Measurements from ENCODE around the gene CCND2.

Gene CCND2

GRCh38 chr12:4244868-4245267, 28.7 kb upstream of the CCND2 start:
- Mint-ChIP-seq H3K27me3 (ENCODE audit: low read depth) (peaks cover 3% of the 10 kb centered on the region), H3K27ac (no peak overlapping the region), H3K4me1 (ENCODE audit: low read depth) (peaks cover 10% of the 10 kb centered on the region), H3K4me3 (no peak overlapping the region), H3K9me3 (no peaks in the 10 kb centered on the region), H3K36me3 (ENCODE audit: low read depth) (peaks cover 2% of the 10 kb centered on the region)

- Mint-ChIP-seq H3K4me1 (ENCODE audit: low read depth) (peaks cover 8% of the 10 kb centered on the region), H3K27ac (no peak overlapping the region), H3K36me3 (ENCODE audit: low read depth) (peaks cover 2% of the 10 kb centered on the region), H3K9me3 (no peaks in the 10 kb centered on the region), H3K27me3 (ENCODE audit: low read depth) (peaks cover 3% of the 10 kb centered on the region), H3K4me3 (no peak overlapping the region)
These were observed 28.1 kb upstream of the CCND2 start for GRCh38 chr12:4245446-4245845.

- Mint-ChIP-seq H3K36me3 (ENCODE audit: low read depth) (peaks cover under 1% of the 10 kb centered on the region), H3K9me3 (no peaks in the 10 kb centered on the region), H3K27ac (no peak overlapping the region), H3K27me3 (ENCODE audit: low read depth) (peaks cover 3% of the 10 kb centered on the region), H3K4me1 (ENCODE audit: low read depth) (peaks cover 12% of the 10 kb centered on the region), H3K4me3 (no peak overlapping the region)
These were observed 27.4 kb upstream of the CCND2 start for GRCh38 chr12:4246116-4246515.

- Mint-ChIP-seq H3K27ac (no peak overlapping the region), H3K4me1 (ENCODE audit: low read depth) (peaks cover 10% of the 10 kb centered on the region), H3K27me3 (ENCODE audit: low read depth) (peaks cover 11% of the 10 kb centered on the region), H3K36me3 (ENCODE audit: low read depth) (no peaks in the 10 kb centered on the region), H3K4me3 (no peak overlapping the region), H3K9me3 (no peaks in the 10 kb centered on the region)
These were observed 22.9 kb upstream of the CCND2 start for GRCh38 chr12:4250691-4251090.

- no peaks in the 10 kb centered on the region for H3K9me3 Mint-ChIP-seq
- peak overlapping the region; percentile 50 for H3K4me3 Mint-ChIP-seq
- H3K27ac Mint-ChIP-seq: peak overlapping the region; percentile 45
- no peaks in the 10 kb centered on the region for H3K36me3 Mint-ChIP-seq (ENCODE audit: low read depth)
- peaks cover 11% of the 10 kb centered on the region for H3K4me1 Mint-ChIP-seq (ENCODE audit: low read depth)
- H3K27me3 Mint-ChIP-seq (ENCODE audit: low read depth): peaks cover 11% of the 10 kb centered on the region
These were observed 22.2 kb upstream of the CCND2 start for GRCh38 chr12:4251216-4251891.

DNA sequence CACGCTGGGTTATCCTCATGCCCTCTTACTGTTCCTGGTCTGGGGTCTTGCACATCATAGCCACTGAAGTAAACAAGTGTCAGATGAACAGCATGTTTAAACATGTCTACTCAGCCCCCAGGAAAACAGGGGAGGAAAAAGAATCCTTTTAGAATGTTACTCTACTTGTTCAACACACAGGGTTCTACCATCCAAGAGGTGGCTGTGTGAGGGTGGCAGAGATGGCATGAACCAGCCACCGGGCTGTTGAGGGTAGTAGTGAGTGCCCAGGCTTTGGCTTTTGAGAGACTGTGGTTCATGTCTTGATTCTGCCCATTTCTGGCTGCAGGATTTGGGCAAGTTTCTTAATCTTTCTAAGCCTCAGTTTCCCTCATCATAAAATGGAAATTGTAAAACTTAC, 21.6 kb upstream of the CCND2 start:
- H3K27me3 Mint-ChIP-seq (ENCODE audit: low read depth): peaks cover 11% of the 10 kb centered on the region
- H3K4me1 Mint-ChIP-seq (ENCODE audit: low read depth): peaks cover 14% of the 10 kb centered on the region
- H3K9me3 Mint-ChIP-seq: no peaks in the 10 kb centered on the region
- H3K36me3 Mint-ChIP-seq (ENCODE audit: low read depth): no peaks in the 10 kb centered on the region
- no peak overlapping the region for H3K27ac Mint-ChIP-seq
- H3K4me3 Mint-ChIP-seq: no peak overlapping the region

- no peaks in the 10 kb centered on the region for H3K36me3 Mint-ChIP-seq (ENCODE audit: low read depth)
- H3K4me3 Mint-ChIP-seq: no peak overlapping the region
- peaks cover 11% of the 10 kb centered on the region for H3K27me3 Mint-ChIP-seq (ENCODE audit: low read depth)
- peaks cover 17% of the 10 kb centered on the region for H3K4me1 Mint-ChIP-seq (ENCODE audit: low read depth)
- no peak overlapping the region for H3K27ac Mint-ChIP-seq
- no peaks in the 10 kb centered on the region for H3K9me3 Mint-ChIP-seq
These were observed 21.0 kb upstream of the CCND2 start for GRCh38 chr12:4252601-4253000.

DNA sequence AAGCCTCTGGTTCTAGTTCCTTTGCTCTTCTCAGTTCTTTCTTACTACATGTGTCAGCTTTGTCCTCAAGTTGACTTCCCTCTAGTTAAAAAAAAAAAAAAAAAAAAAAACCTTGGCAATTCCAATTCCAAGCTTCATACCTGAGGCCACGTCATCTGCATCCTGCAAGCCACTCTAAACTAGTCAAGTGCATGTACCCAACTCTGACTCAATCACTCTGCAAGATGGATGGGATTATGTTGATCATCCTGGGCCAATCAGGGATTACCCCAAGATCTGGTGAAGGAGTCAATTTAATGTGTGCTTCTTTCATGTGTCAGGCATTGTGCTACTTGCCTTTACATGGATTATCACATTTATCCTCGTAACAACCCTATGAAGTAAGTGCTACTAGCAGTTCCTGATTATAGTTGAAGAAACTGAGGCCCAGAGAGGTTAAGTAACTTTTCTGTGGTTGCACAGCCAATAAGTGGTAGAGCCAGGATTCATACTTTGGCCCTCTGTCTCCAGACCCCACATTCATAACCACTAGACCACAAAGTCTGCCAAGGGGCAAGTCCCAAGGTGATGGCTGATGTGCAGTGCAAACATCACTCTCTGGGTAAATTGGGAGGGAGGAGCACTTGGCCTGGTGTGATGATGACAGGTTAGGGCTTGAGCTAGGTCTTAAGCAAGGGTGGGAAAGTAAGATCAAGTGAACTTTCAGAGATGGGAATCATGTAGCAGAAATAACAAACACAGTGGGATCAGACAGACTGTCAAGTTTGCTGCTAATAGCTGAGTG, 17.3 kb upstream of the CCND2 start:
- Mint-ChIP-seq H3K4me1 (ENCODE audit: low read depth) (peaks cover 11% of the 10 kb centered on the region), H3K9me3 (peaks cover 5% of the 10 kb centered on the region), H3K27ac (no peak overlapping the region), H3K36me3 (ENCODE audit: low read depth) (peaks cover 1% of the 10 kb centered on the region), H3K27me3 (ENCODE audit: low read depth) (peaks cover 11% of the 10 kb centered on the region), H3K4me3 (no peak overlapping the region)

DNA sequence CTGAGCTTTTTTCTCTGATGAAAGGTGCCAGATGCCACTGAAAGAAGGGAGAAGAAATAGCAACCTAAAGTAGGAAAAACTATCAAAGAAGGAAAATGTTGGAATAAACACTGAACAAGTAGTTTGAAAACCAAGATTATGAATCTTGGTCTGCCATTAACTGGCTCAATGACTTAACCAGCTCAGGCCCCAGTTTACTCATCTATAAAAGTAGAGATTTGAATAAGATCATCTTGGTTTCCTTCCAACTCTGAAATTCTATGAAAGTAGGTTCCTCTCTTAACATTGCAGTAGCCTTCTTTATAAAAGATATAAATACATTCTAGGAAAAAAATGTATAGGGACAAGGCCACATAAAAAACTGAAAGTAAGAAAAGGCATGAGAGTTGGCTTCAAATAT, 16.1 kb upstream of the CCND2 start:
- no peak overlapping the region for H3K4me3 Mint-ChIP-seq
- H3K27me3 Mint-ChIP-seq (ENCODE audit: low read depth): peaks cover 10% of the 10 kb centered on the region
- H3K27ac Mint-ChIP-seq: no peak overlapping the region
- H3K4me1 Mint-ChIP-seq (ENCODE audit: low read depth): peaks cover 8% of the 10 kb centered on the region
- H3K36me3 Mint-ChIP-seq (ENCODE audit: low read depth): peaks cover 1% of the 10 kb centered on the region
- H3K9me3 Mint-ChIP-seq: peaks cover 5% of the 10 kb centered on the region

DNA sequence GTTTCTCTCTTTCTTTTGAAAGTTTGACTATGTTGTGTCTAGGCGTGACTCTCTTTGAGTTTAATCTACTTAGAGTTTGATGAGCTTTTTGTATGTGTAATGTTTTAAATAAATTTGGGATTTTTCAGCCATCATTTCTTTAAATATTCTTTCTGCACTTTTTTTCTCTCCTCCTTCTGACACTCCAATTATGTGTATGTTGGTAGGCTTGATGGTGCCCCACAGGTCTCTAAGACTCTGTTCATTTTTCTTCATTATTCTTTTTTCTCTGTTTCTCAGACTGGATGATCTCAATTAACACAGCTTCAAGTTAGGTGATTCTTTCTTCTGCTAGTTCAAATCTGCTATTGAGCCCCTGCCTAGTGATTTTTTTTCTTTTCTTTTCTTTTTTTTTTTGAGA, 14.5 kb upstream of the CCND2 start:
- Mint-ChIP-seq H3K9me3 (peaks cover 5% of the 10 kb centered on the region), H3K4me1 (ENCODE audit: low read depth) (peaks cover 10% of the 10 kb centered on the region), H3K36me3 (ENCODE audit: low read depth) (peaks cover 1% of the 10 kb centered on the region), H3K27ac (no peak overlapping the region), H3K27me3 (ENCODE audit: low read depth) (peaks cover 7% of the 10 kb centered on the region), H3K4me3 (no peak overlapping the region)

- Mint-ChIP-seq H3K4me1 (ENCODE audit: low read depth) (peaks cover 6% of the 10 kb centered on the region), H3K27ac (no peak overlapping the region), H3K36me3 (ENCODE audit: low read depth) (peaks cover 3% of the 10 kb centered on the region), H3K27me3 (ENCODE audit: low read depth) (peaks cover 14% of the 10 kb centered on the region), H3K4me3 (no peak overlapping the region), H3K9me3 (peaks cover 5% of the 10 kb centered on the region)
These were observed 11.9 kb upstream of the CCND2 start for GRCh38 chr12:4261655-4262054.

GRCh38 chr12:4265280-4265679, 8.3 kb upstream of the CCND2 start:
- Mint-ChIP-seq H3K4me1 (ENCODE audit: low read depth) (peaks cover 16% of the 10 kb centered on the region), H3K4me3 (no peak overlapping the region), H3K27ac (no peak overlapping the region), H3K27me3 (ENCODE audit: low read depth) (peaks cover 17% of the 10 kb centered on the region), H3K9me3 (no peaks in the 10 kb centered on the region), H3K36me3 (ENCODE audit: low read depth) (peaks cover 2% of the 10 kb centered on the region)

- H3K27ac Mint-ChIP-seq: no peak overlapping the region
- no peaks in the 10 kb centered on the region for H3K9me3 Mint-ChIP-seq
- H3K36me3 Mint-ChIP-seq (ENCODE audit: low read depth): peaks cover 2% of the 10 kb centered on the region
- H3K4me1 Mint-ChIP-seq (ENCODE audit: low read depth): peaks cover 22% of the 10 kb centered on the region
- peaks cover 14% of the 10 kb centered on the region for H3K27me3 Mint-ChIP-seq (ENCODE audit: low read depth)
- H3K4me3 Mint-ChIP-seq: no peak overlapping the region
These were observed 6.6 kb upstream of the CCND2 start for GRCh38 chr12:4266990-4267389.

GRCh38 chr12:4267704-4268328, 5.7 kb upstream of the CCND2 start:
- no peaks in the 10 kb centered on the region for H3K9me3 Mint-ChIP-seq
- H3K27ac Mint-ChIP-seq: peak overlapping the region; percentile 99
- H3K27me3 Mint-ChIP-seq (ENCODE audit: low read depth): peaks cover 14% of the 10 kb centered on the region
- H3K4me1 Mint-ChIP-seq (ENCODE audit: low read depth): peaks cover 21% of the 10 kb centered on the region
- no peak overlapping the region for H3K4me3 Mint-ChIP-seq
- H3K36me3 Mint-ChIP-seq (ENCODE audit: low read depth): peaks cover 2% of the 10 kb centered on the region

Data from T-helper 1 cell treated with Interleukin-12 subunit alpha and Interleukin-12 subunit beta and Interleukin-4 antibody, amounts not matched to agents 30 μg/mL and 1 μg/mL, for 36 hours (primary cell).